ENCODE measurements around the gene IRF8.
"Not testable (repeated sequence)": the region's sequence is repeated elsewhere in the genome, so short reads cannot be mapped to it uniquely, and the experiment has no call there.

IRF8 gene

GRCh38 chr16:85940214-85940613 lies 41.3 kb downstream of the IRF8 start:
- no peak for DNase-seq

- no peak for DNase-seq
These were observed 43.1 kb downstream of the IRF8 start for GRCh38 chr16:85941863-85942644.

GRCh38 chr16:85942659-85943058 lies 43.7 kb downstream of the IRF8 start:
- DNase-seq: not testable (repeated sequence)

DNA sequence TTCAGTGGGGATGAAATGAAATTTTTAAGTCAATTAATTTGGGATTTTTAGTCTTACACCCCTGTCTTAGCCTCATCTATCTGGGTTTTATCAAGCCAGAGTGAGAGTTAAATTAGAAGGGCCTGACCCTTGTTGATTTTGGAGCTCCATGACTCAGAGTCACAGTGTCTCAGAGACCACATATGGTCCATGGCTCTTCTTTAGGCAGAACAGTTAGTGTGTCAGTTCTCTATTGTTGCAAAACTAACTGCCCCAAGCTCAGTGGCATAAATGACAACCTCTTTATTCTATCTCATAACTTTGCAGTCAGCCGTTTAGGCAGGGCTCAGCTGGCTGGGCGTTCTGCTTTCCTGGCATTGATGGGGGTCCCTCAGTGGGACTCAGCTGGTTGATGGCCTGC lies 44.7 kb downstream of the IRF8 start:
- DNase-seq: no peak

- DNase-seq: no peak
These were observed 45.8 kb downstream of the IRF8 start for GRCh38 chr16:85944572-85945423.

DNA sequence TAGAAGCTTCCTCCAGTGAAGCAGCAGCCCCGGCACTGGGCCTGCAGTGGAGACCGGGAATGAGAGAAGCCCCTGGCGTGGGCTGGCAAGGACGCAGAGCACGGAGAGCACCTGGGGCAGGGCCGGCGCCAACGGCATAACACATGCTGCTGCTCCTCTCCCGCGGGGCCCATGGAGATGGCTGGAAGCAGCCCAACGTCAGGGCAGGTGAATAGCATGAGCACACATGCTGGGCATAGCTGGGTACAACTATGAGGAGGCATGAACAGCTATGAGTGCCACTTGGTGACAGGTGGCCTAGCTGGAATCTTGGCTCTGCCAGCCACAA lies 46.4 kb downstream of the IRF8 start:
- DNase-seq: no peak

- DNase-seq: no peak
These were observed 47.7 kb downstream of the IRF8 start for GRCh38 chr16:85946541-85947124.

GRCh38 chr16:85947230-85948137 lies 48.5 kb downstream of the IRF8 start:
- peak; percentile 39 for DNase-seq

DNA sequence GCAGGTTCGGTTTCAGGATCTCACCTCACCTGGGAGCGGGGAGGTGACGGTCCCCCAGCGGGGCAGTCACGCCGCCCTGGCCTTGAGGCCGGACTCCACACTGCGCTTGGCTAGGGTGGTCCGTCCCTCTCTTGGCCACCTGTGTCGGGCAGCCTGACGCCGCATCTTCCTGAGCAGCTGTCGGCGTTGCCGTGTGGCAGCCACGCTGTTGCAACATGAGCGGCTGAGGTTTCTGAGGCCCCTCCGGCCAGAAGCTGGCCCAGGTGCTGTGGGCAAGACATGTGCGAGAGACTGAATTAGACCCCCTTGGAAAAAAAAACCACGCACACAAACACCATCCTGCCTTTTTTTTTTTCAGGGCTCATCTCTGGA lies 49.2 kb downstream of the IRF8 start:
- DNase-seq: no peak

DNA sequence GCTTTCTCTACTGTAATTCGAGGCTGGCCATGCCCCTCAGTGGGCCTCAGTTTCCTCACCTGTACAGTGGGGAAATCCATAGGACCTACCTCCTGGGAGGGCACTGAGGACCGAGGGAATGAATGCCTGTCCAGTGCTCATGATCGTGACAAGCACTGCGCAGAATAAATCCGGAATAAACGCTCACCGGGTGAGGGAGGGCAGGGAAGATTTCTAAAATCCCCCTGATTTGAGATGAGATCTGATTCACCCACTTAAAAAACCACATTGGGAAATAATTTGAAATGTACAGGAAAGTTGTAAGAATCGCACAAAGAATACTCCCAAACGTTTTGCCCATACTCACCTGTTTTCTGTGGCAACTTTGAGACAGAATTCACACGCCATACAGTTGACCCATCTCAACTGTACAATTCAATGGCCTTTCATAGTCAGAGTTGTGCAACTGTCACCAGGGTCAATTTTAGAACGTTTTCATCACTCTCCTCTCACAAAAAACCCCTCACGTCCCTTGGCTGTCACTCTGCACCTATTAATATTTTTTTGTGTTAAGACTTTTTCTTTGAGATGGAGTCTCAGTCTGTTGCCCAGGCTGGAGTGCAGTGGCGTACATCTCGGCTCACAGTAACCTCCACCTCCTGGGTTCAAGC lies 49.8 kb downstream of the IRF8 start:
- no peak for DNase-seq

DNA sequence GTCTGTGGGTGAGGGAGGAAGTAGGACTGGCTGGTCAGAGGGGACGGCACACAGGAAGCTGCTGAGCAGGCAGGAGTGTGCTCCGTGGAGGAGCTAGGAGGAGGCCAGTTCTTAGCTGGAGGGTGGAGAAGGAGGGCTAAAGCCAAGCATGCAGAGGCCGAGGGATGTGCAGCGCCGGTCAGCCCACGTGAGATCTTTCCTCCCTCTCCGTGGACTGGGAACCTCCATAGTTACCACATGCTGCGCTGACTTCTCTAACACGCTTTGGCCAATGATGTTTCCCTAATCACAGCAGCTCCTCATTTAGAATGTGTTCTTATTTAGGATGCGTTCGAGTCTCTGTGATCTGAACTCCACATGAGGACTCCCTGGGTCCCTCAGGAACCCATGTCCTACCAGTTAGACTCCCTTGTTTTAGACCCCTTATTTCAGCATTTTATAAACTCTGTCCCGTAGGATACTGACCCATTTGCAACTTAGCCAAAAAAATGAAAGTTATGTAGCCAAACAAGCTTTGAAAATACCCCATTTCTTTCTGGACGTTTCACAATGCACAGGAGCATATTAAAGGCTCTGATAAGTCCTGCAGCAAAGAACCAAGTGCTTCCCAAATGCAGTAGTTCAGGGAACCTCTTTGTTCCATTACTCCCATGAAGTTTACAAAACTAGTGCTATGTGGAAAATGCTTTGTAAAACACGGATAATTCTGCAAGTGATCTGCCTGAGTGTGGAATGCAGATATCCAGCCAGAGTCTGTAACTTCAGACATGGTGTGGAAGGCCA lies 51.4 kb downstream of the IRF8 start:
- no peak for DNase-seq

GRCh38 chr16:85952197-85952596 lies 53.2 kb downstream of the IRF8 start:
- no peak for DNase-seq

GRCh38 chr16:85952811-85953210 lies 53.8 kb downstream of the IRF8 start:
- no peak for DNase-seq

DNA sequence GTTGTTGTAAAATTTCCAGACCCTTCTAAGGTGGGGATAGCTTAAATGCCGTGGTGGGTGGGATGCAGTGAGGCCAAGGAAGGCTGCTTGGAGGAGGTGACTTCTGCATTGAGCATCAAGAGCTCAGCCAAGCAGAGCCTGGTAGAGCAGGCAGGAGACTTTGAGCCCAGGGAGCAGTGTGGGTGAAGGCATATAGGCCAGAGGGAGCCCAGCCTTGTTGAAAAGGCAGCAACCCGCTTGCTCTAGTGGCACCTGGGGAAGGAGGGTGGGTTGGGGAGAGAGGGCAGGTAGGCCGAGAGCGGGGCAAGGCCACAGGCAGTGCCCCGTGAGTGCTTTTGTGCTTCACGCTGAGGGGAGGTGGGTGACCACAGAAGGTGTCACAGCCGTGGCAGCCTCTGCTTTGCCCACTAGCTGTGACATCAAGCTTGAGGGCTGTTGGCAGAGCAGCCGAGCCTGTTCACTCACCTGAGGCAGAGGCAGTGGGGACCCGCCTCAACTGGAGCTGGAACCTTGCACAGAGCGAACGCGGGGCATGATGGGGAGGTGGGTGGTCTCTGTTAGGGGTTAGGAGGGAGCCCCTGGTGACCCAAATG lies 56.1 kb downstream of the IRF8 start:
- no peak for DNase-seq

GRCh38 chr16:85955566-85955965 lies 56.6 kb downstream of the IRF8 start:
- no peak for DNase-seq

DNA sequence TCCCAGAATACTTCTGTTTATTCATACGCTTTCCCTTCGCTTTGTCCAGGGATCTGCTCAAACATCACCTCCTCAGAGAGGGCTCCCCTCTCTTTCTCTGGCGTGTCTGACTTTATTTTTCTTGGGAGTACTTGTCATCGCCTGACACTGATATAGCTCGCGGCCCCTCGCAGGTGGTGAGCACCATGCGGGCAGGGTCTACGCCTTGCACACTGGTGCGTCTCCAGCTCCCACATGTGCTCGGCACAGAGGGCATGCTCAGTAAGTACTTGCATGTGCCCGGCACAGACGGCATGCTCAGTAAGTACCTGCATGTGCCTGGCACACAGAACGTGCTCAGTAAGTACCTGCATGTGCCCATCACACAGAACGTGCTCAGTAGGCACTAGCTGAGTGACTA lies 57.5 kb downstream of the IRF8 start:
- no peak for DNase-seq

GRCh38 chr16:85958731-85959130 lies 59.8 kb downstream of the IRF8 start:
- no peak for DNase-seq

DNA sequence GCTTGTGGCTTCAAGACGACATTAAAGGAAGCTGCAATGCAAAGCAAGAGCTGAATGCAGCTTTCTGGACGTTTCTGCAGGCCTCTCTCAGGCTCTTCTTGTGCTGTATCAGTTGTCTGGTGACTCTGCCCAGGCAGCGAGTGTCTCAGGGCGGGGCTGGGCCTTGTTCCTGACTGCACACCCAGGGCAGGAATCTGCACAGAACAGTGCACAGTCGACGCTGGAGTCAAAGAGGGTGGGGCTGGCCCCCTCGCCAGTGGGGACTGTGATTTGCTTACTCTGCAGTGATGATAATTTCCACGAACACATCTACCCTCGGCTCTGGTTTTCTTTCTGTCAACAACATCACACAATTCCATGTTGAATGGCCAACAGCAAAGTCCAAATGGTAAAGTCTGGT lies 60.7 kb downstream of the IRF8 start:
- DNase-seq: no peak

DNA sequence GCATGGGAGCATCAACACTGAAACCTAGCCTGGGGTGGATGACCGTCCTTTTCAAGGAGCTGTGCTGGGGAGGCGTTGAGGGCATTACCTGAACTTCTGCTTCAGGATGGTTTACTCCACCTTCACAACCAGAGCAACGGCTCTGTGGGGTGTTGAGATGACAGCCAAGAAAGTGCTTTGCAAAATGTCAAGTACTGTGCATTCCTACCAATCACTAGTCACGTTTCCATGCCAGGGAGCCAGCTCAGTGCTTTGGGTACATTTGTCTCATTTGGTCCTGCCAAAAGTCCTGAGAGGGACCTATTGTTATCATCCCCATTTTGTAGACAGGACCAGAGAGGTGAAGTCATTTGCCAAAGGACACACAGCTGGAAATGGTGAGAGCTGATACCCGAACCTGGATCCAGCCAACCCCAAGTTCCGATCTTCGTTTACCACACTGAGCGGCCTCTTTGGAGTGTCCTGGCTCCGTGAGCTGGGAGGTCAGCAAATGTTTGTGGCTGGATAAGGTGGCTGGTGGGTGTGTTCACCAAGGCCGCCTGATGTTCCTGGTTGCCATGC lies 61.6 kb downstream of the IRF8 start:
- no peak for DNase-seq

DNA sequence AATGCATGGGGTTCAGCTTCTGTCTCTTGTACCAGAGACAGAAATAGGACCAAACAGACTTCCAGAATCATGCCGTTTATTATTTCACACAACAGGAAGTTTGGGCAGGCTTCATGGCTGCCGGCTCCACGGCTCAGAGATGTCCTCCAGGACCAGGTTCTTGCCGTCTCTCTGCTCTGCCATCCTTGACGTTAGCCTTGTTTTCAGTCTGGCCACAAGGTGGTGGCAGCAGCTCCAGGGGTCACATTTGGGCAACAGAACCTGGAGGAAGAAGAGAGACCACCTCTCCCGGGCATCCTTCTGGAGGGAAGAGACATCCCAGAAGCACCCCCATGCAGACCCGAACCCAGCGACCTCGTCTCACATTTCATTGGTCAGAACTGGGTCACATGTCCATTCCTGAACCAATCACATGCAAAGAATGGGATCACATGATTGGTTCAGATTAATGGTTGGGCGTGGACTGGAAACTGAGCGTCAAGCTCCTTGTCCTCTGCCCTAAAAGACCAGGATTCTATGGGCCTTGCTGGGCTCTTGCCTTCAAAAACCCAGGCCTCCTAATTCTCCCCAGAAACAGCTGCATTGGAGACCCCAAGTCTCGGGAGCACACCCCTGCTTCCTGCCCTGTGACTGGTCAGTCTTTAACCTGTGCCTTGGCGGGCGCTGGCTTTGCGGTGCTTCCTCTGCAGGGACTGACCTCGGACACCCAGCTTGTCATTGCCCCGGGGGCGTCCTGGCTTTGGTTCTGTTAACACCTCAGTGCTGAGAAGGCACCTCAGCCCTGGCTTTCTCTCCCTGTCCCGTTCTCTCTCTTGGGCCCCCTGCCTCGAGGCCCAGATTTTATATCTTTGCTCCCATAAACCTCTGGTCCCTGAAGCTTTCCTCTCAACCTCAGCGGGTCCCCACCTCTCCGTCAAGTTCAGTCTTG lies 63.3 kb downstream of the IRF8 start:
- DNase-seq: no peak

All from CD4-positive, alpha-beta T cell treated with Interleukin-4 for 4 hours (primary cell).